Stimulated activated naive CD8-positive, alpha-beta T cell treated with anti-CD3 and anti-CD28 coated beads, Interleukin-15, amount 100 ng/mL, for 72 hours (primary cell): Measurements from ENCODE around the gene CLEC9A.

ENCODE experiments used
- ATAC-seq: fragments of 150-1000 bp; cut with Tn5 transposase; 2 replicates; pipeline ENCODE4 v1.10.0; 2021; ENCODE audit warnings: mild to moderate bottlenecking, moderate library complexity
- DNase-seq, 2 donors: peaks; one replicate each; pipeline ENCODE4 v3.0.0; 2021 to 2022
- H3K27ac Mint-ChIP-seq, 2 donors: one replicate each; pipeline ENCODE4 v1.8.0; 2022; ENCODE audit warnings: mild to moderate bottlenecking in 2 of 2, mixed read lengths in 2 of 2, moderate library complexity in 2 of 2
- H3K27me3 Mint-ChIP-seq: one replicate; pipeline ENCODE4 v1.8.0; 2022; ENCODE audit warnings: mixed read lengths
- H3K4me1 Mint-ChIP-seq: one replicate; pipeline ENCODE4 v1.8.0; 2022; ENCODE audit warnings: mild to moderate bottlenecking, mixed read lengths
- H3K4me3 Mint-ChIP-seq, 2 donors: one replicate each; pipeline ENCODE4 v1.8.0; 2022; ENCODE audit warnings: mild to moderate bottlenecking in 2 of 2, mixed read lengths in 2 of 2, moderate library complexity in 1 of 2
- H3K9me3 Mint-ChIP-seq, 2 donors: one replicate each; pipeline ENCODE4 v1.8.0; 2022; ENCODE audit warnings: mixed read lengths in 2 of 2

The CLEC9A gene

GRCh38 chr12:10115311-10115710 is 84.8 kb downstream of the CLEC9A start:
- no peak for ATAC-seq
- Mint-ChIP-seq H3K27ac (no peak overlapping the region), H3K9me3 (peaks cover 5 to 11% of the 10 kb centered on the region in 2 donors), H3K4me3 (no peak overlapping the region), H3K27me3 (no peaks in the 10 kb centered on the region), H3K4me1 (no peaks in the 10 kb centered on the region)
- DNase-seq = no peak
